ENCODE data around the gene BTAF1.

DNA sequence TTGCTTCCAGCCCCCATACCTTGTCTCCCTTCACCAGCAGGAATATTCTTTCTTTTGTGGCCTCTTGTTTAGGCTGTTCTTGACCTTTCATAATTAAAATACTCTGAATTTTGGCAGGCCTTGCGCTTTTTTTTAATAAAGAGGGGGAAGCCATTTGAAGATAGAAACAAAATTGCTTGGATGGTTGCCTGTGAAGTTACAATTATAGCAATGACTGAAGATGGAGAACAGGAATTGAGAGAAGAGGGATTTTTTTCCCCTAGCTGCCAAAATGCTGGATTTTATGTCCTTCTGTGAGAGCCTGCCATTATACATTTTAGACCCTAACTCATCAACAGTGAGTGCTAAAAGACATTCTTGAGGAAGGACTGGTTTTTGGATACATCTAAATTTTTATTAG, 39.0 kb upstream of the BTAF1 start:
- TF ChIP-seq, protein P1, sequence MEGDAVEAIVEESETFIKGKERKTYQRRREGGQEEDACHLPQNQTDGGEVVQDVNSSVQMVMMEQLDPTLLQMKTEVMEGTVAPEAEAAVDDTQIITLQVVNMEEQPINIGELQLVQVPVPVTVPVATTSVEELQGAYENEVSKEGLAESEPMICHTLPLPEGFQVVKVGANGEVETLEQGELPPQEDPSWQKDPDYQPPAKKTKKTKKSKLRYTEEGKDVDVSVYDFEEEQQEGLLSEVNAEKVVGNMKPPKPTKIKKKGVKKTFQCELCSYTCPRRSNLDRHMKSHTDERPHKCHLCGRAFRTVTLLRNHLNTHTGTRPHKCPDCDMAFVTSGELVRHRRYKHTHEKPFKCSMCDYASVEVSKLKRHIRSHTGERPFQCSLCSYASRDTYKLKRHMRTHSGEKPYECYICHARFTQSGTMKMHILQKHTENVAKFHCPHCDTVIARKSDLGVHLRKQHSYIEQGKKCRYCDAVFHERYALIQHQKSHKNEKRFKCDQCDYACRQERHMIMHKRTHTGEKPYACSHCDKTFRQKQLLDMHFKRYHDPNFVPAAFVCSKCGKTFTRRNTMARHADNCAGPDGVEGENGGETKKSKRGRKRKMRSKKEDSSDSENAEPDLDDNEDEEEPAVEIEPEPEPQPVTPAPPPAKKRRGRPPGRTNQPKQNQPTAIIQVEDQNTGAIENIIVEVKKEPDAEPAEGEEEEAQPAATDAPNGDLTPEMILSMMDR (IDR thresholded peaks at IDR 0.05; ENCODE audit: insufficient read depth, low read depth, low read length), result no peak
- TF ChIP-seq EZH2 (IDR thresholded peaks at IDR 0.05; ENCODE audit: insufficient read depth, low read length), result no peak

Measured in astrocyte (in vitro differentiated cells and primary cell).